Mesodermal cell (in vitro differentiated cells): ENCODE measurements around the gene MAST4.

ENCODE experiments used
- H3K27ac ChIP-seq: 2 replicates; pipeline ENCODE4 v1.7.0; 2013; ENCODE audit warnings: mild to moderate bottlenecking, low read depth, low read length, moderate library complexity; ENCODE audit not compliant: severe bottlenecking
- H3K36me3 ChIP-seq: 2 replicates; pipeline ENCODE4 v1.7.1; 2013; ENCODE audit warnings: mild to moderate bottlenecking, low read length, moderate library complexity; ENCODE audit not compliant: control insufficient read depth, insufficient read depth
- H3K4me1 ChIP-seq: one replicate; pipeline ENCODE4 v1.7.1; 2013; ENCODE audit warnings: mild to moderate bottlenecking, low read length; ENCODE audit not compliant: insufficient read depth, control insufficient read depth, poor library complexity, severe bottlenecking
- H3K4me3 ChIP-seq: 2 replicates; pipeline ENCODE4 v1.7.0; 2013; ENCODE audit warnings: low read length, control low read depth, mild to moderate bottlenecking; ENCODE audit not compliant: insufficient read depth, poor library complexity, severe bottlenecking; ENCODE audit errors: extremely low read depth
- H3K9me3 ChIP-seq: 2 replicates; pipeline ENCODE4 v1.7.1; 2013; ENCODE audit warnings: mild to moderate bottlenecking, low read length, moderate library complexity; ENCODE audit not compliant: control insufficient read depth
- WGBS, 2 experiments: methylation state at CpG; one replicate each; pipeline ENCODE4 v1.1.5; 2013; ENCODE audit warnings: missing lambda C conversion rate in 2 of 2; ENCODE audit not compliant: insufficient coverage in 2 of 2; 5-methylcytosine and 5-hydroxymethylcytosine counted together

The MAST4 gene

GRCh38 chr5:66565878-66566277 is 30.3 kb upstream of the MAST4 start:
- H3K36me3 ChIP-seq, result no peaks in the 10 kb centered on the region
- 75 to 83% methylated on average over 1 of the region's 2 CpGs for WGBS, 2 experiments
- H3K4me3 ChIP-seq, result no peak overlapping the region
- H3K27ac ChIP-seq, result no peak overlapping the region
- peaks cover 3% of the 10 kb centered on the region for H3K4me1 ChIP-seq
- H3K9me3 ChIP-seq, result no peaks in the 10 kb centered on the region

- H3K27ac ChIP-seq, result no peak overlapping the region
- peaks cover 3% of the 10 kb centered on the region for H3K4me1 ChIP-seq
- 82 to 100% methylated on average over 1 to 2 of the region's 3 CpGs for WGBS, 2 experiments
- no peak overlapping the region for H3K4me3 ChIP-seq
- H3K36me3 ChIP-seq, result no peaks in the 10 kb centered on the region
- no peaks in the 10 kb centered on the region for H3K9me3 ChIP-seq
Observed at GRCh38 chr5:66567474-66567873, 28.7 kb upstream of the MAST4 start.

- Histone ChIP-seq H3K9me3 (no peaks in the 10 kb centered on the region), H3K4me3 (no peak overlapping the region), H3K4me1 (peaks cover 3% of the 10 kb centered on the region), H3K36me3 (no peaks in the 10 kb centered on the region), H3K27ac (no peak overlapping the region)
- WGBS, 2 experiments, result no CpG with 5 or more reads among the region's 1 CpG
Observed at GRCh38 chr5:66570201-66570600, 26.0 kb upstream of the MAST4 start.

GRCh38 chr5:66573733-66574132 is 22.5 kb upstream of the MAST4 start:
- Histone ChIP-seq H3K9me3 (no peaks in the 10 kb centered on the region), H3K27ac (no peak overlapping the region), H3K4me3 (no peak overlapping the region), H3K4me1 (no peaks in the 10 kb centered on the region), H3K36me3 (no peaks in the 10 kb centered on the region)
- 71% methylated on average over 1 of the region's 2 CpGs; no CpG with 5 or more reads in 1 of the 2 experiments for WGBS, 2 experiments

GRCh38 chr5:66582499-66583165 is 13.6 kb upstream of the MAST4 start:
- no peak overlapping the region for H3K4me3 ChIP-seq

GRCh38 chr5:66585291-66585690 is 10.9 kb upstream of the MAST4 start:
- Histone ChIP-seq H3K4me3 (no peak overlapping the region), H3K27ac (no peak overlapping the region), H3K9me3 (no peaks in the 10 kb centered on the region)

More at GRCh38 chr5:66582499-66583165, 13.6 kb upstream of the MAST4 start:
- Histone ChIP-seq H3K4me1 (no peaks in the 10 kb centered on the region), H3K36me3 (no peaks in the 10 kb centered on the region), H3K9me3 (no peaks in the 10 kb centered on the region), H3K27ac (no peak overlapping the region)
- 79 to 91% methylated on average over 4 to 5 of the region's 5 CpGs for WGBS, 2 experiments

GRCh38 chr5:66587771-66588170 is 8.4 kb upstream of the MAST4 start:
- no peaks in the 10 kb centered on the region for H3K4me1 ChIP-seq
- H3K27ac ChIP-seq, result no peak overlapping the region
- 74 to 92% methylated on average over 4 of the region's 4 CpGs for WGBS, 2 experiments
- H3K36me3 ChIP-seq, result no peaks in the 10 kb centered on the region
- no peak overlapping the region for H3K4me3 ChIP-seq
- H3K9me3 ChIP-seq, result no peaks in the 10 kb centered on the region

More at GRCh38 chr5:66585291-66585690, 10.9 kb upstream of the MAST4 start:
- no peaks in the 10 kb centered on the region for H3K36me3 ChIP-seq
- H3K4me1 ChIP-seq, result no peaks in the 10 kb centered on the region

GRCh38 chr5:66596636-66597182 is 516 bp downstream of the MAST4 start:
- H3K4me3 ChIP-seq, result peak overlapping the region; percentile 60
- no peaks in the 10 kb centered on the region for H3K36me3 ChIP-seq
- no peaks in the 10 kb centered on the region for H3K4me1 ChIP-seq
- H3K27ac ChIP-seq, result no peak overlapping the region
- WGBS, 2 experiments, result 0% methylated on average over 48 to 51 of the region's 56 CpGs
- no peaks in the 10 kb centered on the region for H3K9me3 ChIP-seq

GRCh38 chr5:66597183-66597757 is 1.1 kb downstream of the MAST4 start:
- WGBS, 2 experiments, result 4 to 6% methylated on average over 25 to 30 of the region's 35 CpGs
- H3K36me3 ChIP-seq, result no peaks in the 10 kb centered on the region

GRCh38 chr5:66602621-66603020 is 6.4 kb downstream of the MAST4 start:
- H3K4me1 ChIP-seq, result no peaks in the 10 kb centered on the region
- no peak overlapping the region for H3K27ac ChIP-seq
- no peak overlapping the region for H3K4me3 ChIP-seq
- H3K36me3 ChIP-seq, result no peaks in the 10 kb centered on the region
- 100% methylated on average over 1 of the region's 1 CpG; no CpG with 5 or more reads in 1 of the 2 experiments for WGBS, 2 experiments
- no peaks in the 10 kb centered on the region for H3K9me3 ChIP-seq

More at GRCh38 chr5:66597183-66597757, 1.1 kb downstream of the MAST4 start:
- H3K4me3 ChIP-seq, result peak overlapping the region; percentile 60
- no peaks in the 10 kb centered on the region for H3K9me3 ChIP-seq
- no peak overlapping the region for H3K27ac ChIP-seq
- no peaks in the 10 kb centered on the region for H3K4me1 ChIP-seq

- H3K9me3 ChIP-seq, result no peaks in the 10 kb centered on the region
- WGBS, 2 experiments, result 80% methylated on average over 1 of the region's 1 CpG; no CpG with 5 or more reads in 1 of the 2 experiments
- no peak overlapping the region for H3K4me3 ChIP-seq
- H3K36me3 ChIP-seq, result no peaks in the 10 kb centered on the region
- no peaks in the 10 kb centered on the region for H3K4me1 ChIP-seq
- no peak overlapping the region for H3K27ac ChIP-seq
Observed at GRCh38 chr5:66603164-66603563, 7.0 kb downstream of the MAST4 start.
